Smooth muscle cell of the brain vasculature (primary cell): ENCODE measurements around the gene LY6G6D.

Experiments used
- DNase-seq: peaks from one replicate; pipeline ENCODE4 v3.0.0-alpha.2; 2012; ENCODE audit warnings: low read depth, low spot score

Gene LY6G6D

GRCh38 chr6:31718265-31718664 is 3.1 kb downstream of the LY6G6D start:
- no peak for DNase-seq

GRCh38 chr6:31719001-31719400 is 3.9 kb downstream of the LY6G6D start:
- DNase-seq: no peak

- no peak for DNase-seq
These were observed 5.1 kb downstream of the LY6G6D start for GRCh38 chr6:31720196-31720770.

- no peak for DNase-seq
These were observed 6.3 kb downstream of the LY6G6D start, which contains the start of gene LY6G6C for GRCh38 chr6:31721351-31722020. LY6G6C (minus strand) TSS chr6:31721746; CDS start chr6:31721679, 67 bp downstream.

GRCh38 chr6:31722173-31722572 is 7.0 kb downstream of the LY6G6D start:
- DNase-seq: no peak

GRCh38 chr6:31723245-31723979 is 8.3 kb downstream of the LY6G6D start, which contains the start of gene MPIG6B:
MPIG6B (plus strand) TSS chr6:31723373; CDS start chr6:31723384, 11 bp downstream.
- no peak for DNase-seq

- no peak for DNase-seq
These were observed 9.0 kb downstream of the LY6G6D start for GRCh38 chr6:31723980-31724691.

- no peak for DNase-seq
These were observed 10.6 kb downstream of the LY6G6D start for GRCh38 chr6:31725502-31726350.

GRCh38 chr6:31727034-31727716 is 12.0 kb downstream of the LY6G6D start:
- no peak for DNase-seq

GRCh38 chr6:31727717-31728671 is 12.8 kb downstream of the LY6G6D start:
- no peak for DNase-seq

GRCh38 chr6:31728767-31729514 is 13.8 kb downstream of the LY6G6D start, which contains the start of gene DDAH2:
DDAH2 (minus strand) TSS chr6:31729299; CDS start chr6:31729161, 138 bp downstream.
- DNase-seq: no peak

- DNase-seq: no peak
These were observed 14.4 kb downstream of the LY6G6D start for GRCh38 chr6:31729515-31729978.

GRCh38 chr6:31729979-31730630 is 15.0 kb downstream of the LY6G6D start:
- no peak for DNase-seq

GRCh38 chr6:31730631-31731086 is 15.5 kb downstream of the LY6G6D start:
- DNase-seq: no peak

GRCh38 chr6:31732029-31732428 is 16.9 kb downstream of the LY6G6D start:
- DNase-seq: no peak

- no peak for DNase-seq
These were observed 18.6 kb downstream of the LY6G6D start for GRCh38 chr6:31733734-31734133.

- no peak for DNase-seq
These were observed 19.2 kb downstream of the LY6G6D start for GRCh38 chr6:31734247-31734820.
